Measurements from ENCODE around the gene RNU5D-1. TPM values are rescaled to one million over a fixed set of nuclear protein-coding genes. Genes with fewer than 3 reads are reported as not detected.

Gene RNU5D-1
- total and polyA plus RNA-seq, 10 donors: not detected

- peaks cover 10 to 77% (median 41%) of the 10 kb centered on the region in 6 donors for H3K4me1 ChIP-seq
- 3 to 7% (median 5%) methylated on average over 9 of the region's 9 CpGs for WGBS, 5 donors
- peak overlapping the region in 1 of 8 donors; percentile 24 for H3K4me3 ChIP-seq
- H3K27ac ChIP-seq: peak overlapping the region in 5 of 8 donors; percentile 51 to 85 (median 76)
- H3K9me3 ChIP-seq: no peaks in the 10 kb centered on the region
- peaks cover 0 to 4% (median 0%) of the 10 kb centered on the region in 7 donors for H3K27me3 ChIP-seq (replicated peaks in 1 of 7)
- TF ChIP-seq POLR2AphosphoS5 (IDR thresholded peaks at IDR 0.05) (peak in 1 of 3 donors; percentile 42), POLR2A (IDR thresholded peaks at IDR 0.05) (no peak)
- TF ChIP-seq, protein P1, sequence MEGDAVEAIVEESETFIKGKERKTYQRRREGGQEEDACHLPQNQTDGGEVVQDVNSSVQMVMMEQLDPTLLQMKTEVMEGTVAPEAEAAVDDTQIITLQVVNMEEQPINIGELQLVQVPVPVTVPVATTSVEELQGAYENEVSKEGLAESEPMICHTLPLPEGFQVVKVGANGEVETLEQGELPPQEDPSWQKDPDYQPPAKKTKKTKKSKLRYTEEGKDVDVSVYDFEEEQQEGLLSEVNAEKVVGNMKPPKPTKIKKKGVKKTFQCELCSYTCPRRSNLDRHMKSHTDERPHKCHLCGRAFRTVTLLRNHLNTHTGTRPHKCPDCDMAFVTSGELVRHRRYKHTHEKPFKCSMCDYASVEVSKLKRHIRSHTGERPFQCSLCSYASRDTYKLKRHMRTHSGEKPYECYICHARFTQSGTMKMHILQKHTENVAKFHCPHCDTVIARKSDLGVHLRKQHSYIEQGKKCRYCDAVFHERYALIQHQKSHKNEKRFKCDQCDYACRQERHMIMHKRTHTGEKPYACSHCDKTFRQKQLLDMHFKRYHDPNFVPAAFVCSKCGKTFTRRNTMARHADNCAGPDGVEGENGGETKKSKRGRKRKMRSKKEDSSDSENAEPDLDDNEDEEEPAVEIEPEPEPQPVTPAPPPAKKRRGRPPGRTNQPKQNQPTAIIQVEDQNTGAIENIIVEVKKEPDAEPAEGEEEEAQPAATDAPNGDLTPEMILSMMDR (IDR thresholded peaks at IDR 0.05 in 8 of 11, conservative IDR thresholded peaks at IDR 0.05 in 3 of 11): peak; percentile 70 to 95 (median 89)
- intact Hi-C loops (cut with DNase I; ENCODE audit: low total_unique reads): no loop called here
- H3K36me3 ChIP-seq: no peaks in the 10 kb centered on the region
- peak; percentile 81 for DNase-seq
These were observed 15.9 kb downstream of the RNU5D-1 start for GRCh38 chr1:44714944-44715571.

DNA sequence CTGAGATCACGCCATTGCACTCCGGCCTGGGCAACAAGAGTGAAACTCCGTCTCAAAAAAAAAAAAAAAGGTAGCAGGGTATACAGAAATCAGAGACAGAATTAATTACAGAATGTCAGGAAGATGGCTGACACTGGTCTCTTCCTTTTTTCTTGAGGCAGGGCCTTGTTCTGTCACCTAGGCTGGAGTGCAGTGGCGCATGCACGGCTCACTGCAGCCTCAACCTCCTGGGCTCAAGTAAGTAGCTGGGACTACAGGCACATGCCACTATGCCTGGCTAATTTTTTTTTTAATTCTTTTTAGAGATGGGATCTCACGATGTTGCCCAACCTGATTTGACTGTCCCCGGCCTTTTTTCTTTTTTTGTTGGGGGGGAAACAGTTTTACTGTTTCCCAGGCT lies 16.4 kb downstream of the RNU5D-1 start:
- H3K4me1 ChIP-seq: peaks cover 10 to 72% (median 41%) of the 10 kb centered on the region in 6 donors
- WGBS, 5 donors: 73 to 78% (median 77%) methylated on average over 7 of the region's 7 CpGs
- DNase-seq: peak; percentile 64
- peaks cover 0 to 4% (median 0%) of the 10 kb centered on the region in 7 donors for H3K27me3 ChIP-seq (replicated peaks in 1 of 7)
- H3K36me3 ChIP-seq: no peaks in the 10 kb centered on the region
- TF ChIP-seq POLR2A (IDR thresholded peaks at IDR 0.05) (no peak), POLR2AphosphoS5 (IDR thresholded peaks at IDR 0.05) (no peak)
- TF ChIP-seq, protein P1 (IDR thresholded peaks at IDR 0.05 in 8 of 11, conservative IDR thresholded peaks at IDR 0.05 in 3 of 11): no peak
- H3K9me3 ChIP-seq: no peaks in the 10 kb centered on the region
- no peak overlapping the region for H3K4me3 ChIP-seq
- H3K27ac ChIP-seq: peak overlapping the region in 5 of 8 donors; percentile 51 to 85 (median 76)
- intact Hi-C loops (cut with DNase I; ENCODE audit: low total_unique reads): no loop called here

DNA sequence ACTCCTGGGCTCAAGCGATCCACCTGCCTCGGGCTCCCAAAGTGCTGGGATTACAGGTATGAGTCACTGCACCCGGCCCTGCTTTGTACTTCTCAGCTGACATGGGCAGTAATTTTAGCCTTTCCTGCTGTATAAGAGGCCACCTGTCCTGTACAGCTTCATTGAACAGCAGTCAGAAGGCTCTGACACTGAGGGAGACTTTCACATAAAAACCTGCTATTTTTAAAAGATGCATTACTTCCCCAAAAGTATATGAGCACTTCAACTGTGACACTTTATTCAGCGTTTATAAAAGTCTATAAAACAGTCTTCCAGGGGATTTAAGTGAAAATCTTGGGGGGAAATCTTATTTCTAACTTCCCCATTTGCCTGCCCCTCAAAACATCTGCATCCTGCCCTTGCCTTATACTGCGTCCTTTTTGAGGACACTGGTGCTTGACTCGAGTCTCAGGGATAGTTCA lies 17.6 kb downstream of the RNU5D-1 start:
- no peaks in the 10 kb centered on the region for H3K9me3 ChIP-seq
- no peaks in the 10 kb centered on the region for H3K36me3 ChIP-seq
- intact Hi-C loops (cut with DNase I; ENCODE audit: low total_unique reads): no loop called here
- WGBS, 5 donors: 24 to 36% (median 32%) methylated on average over 5 to 6 of the region's 6 CpGs
- TF ChIP-seq, protein P1 (IDR thresholded peaks at IDR 0.05 in 8 of 11, conservative IDR thresholded peaks at IDR 0.05 in 3 of 11): no peak
- no peak for TF ChIP-seq POLR2AphosphoS5 (IDR thresholded peaks at IDR 0.05)
- TF ChIP-seq POLR2A (IDR thresholded peaks at IDR 0.05): no peak
- peak overlapping the region in 1 of 8 donors; percentile 30 for H3K4me3 ChIP-seq
- no peak for DNase-seq
- peaks cover 10 to 67% (median 40%) of the 10 kb centered on the region in 6 donors for H3K4me1 ChIP-seq
- peaks cover 0 to 4% (median 0%) of the 10 kb centered on the region in 7 donors for H3K27me3 ChIP-seq (replicated peaks in 1 of 7)
- peak overlapping the region in 6 of 8 donors; percentile 58 to 85 (median 75) for H3K27ac ChIP-seq

Measured in spleen (tissue), 11 donors.